ENCODE data around the gene C2CD5.

The C2CD5 gene

DNA sequence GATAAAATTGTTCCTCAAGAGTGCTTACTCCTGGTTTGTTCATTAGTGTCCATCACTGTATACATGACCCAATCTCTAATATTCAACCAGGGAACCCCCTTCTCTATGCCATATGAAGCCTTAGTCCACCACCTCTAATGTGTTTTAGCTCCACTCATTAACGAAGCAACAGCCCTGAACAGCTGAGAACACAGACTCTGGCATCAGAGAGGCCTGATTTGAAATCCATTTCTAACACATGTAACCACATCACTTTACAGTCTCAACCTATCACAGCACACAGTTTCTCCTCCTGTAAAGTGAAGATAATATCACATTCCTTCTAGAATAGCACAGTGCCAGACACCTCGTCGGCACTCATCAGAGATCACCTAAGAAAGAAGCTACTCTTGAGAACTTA, 64.3 kb downstream of the C2CD5 start:
- in situ Hi-C loops (cut with MboI; ENCODE audit: low sequenced_read_pairs), result no loop called here

DNA sequence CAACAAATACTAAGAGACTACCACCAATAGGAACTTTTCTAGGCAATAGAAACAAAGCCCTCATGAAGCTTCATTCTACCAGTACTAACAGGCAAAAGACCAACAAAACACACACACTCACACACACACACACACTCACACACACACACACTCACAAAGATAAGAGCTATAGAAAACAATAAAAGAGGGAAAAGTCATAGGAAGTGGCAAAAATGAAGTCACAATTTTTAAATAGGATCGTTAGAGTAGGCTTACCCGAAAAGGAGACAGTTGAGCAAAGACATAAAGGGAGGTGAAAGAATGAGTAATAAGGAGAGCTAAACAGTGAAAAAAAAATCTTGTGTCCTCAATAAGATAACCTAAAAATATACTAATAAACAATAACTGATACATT, 66.5 kb downstream of the C2CD5 start:
- in situ Hi-C loops (cut with MboI; ENCODE audit: low sequenced_read_pairs), result no loop called here

DNA sequence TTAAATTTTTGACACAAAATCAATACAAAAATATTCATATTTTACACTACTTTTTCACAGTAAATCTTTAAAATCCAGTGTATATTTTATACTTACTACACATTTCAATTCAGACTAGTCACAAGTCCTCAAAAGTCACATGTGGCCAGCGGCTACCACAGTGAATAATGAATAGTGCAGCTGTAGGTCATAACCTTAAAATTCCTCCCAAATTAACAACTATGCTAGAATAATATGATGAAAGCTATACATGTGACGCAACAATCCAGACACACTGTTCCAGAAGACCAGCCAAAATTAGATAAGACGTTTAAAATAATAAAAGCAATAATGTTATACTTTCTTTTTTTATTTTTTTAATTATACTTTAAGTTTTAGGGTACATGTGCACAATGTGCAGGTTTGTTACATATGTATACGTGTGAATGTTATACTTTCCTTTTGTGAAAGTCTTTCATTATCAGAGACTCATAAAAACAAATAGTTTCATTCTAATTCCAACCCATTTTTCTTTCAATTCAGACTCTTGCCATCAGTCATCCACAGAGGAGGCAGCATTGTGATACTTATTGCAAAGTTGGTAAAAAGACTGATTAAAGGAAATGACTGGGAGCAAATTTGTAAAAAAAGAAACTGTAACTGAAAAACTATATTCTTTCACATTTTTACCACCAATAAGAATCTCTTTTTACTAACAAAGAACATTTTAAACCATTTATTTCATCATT, 67.0 kb downstream of the C2CD5 start:
- in situ Hi-C loops (cut with MboI; ENCODE audit: low sequenced_read_pairs), result no loop called here

DNA sequence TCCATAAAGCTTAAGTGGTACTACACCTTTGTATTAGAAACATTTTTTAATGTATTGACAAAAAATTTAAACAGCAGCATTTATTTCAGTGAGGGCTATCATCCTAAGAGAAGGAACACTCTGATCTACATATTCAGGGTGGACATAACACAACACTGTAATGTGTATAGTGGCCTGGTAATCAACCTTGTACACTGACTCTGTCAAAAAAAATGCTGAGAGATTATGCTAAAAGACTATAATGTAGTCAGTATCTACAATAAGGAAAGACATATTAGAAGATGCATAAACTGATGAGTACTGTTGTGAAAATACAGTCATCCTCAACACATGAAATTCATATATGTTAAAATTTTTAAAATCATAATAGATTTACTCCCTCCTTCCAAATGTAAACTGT, 68.2 kb downstream of the C2CD5 start:
- in situ Hi-C loops (cut with MboI; ENCODE audit: low sequenced_read_pairs), result no loop called here

DNA sequence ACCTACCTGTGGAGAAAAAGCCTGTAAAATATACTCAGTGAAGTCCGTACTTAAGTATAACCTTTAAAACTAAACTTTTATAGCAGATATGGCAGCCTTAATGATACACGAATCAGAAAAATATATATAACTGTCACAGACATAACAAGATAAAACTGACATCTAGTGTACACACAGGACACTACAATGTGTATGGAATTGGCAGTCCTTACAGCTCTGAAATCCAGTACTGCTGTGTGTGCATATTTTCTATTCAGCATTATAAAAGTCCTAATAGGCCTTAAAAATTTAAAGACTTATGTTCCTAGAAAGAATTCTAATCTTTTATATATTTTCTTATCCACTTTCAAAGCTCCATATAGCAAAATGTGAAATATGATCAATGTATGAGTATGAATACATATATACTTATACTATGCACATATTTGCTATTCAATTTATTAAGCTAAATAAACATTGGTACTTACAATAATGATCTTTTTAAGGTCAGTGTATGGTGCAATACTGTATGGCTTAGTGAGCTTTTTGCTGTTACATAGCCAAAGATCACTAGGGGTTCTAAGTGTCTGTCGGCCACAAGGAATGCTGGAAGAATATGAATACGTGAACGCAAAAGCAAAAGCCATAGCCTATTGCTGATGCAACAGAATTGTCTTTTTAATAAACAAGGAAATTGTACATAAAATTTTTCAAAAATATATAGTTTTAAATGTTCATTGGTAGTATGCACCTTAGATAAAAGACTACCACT, 69.2 kb downstream of the C2CD5 start:
- in situ Hi-C loops (cut with MboI; ENCODE audit: low sequenced_read_pairs), result no loop called here

DNA sequence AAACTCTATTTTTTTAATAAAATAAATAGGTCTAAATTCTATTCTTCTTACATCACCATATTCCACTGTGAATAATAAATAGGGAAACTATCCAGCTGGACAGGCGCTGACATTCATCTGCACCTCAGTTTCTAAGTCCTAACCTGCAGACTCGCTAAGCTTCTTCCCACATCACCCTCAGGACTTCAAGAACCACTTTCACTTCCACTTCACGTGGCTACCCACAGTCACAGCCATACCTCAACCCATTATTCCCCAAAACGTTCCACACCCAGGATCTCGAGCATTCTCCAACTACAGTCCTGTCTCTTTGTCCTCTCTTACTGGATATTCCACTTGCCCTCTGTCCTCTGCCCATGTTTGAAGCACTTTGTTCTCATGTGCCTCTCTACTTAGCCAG, 71.1 kb downstream of the C2CD5 start:
- in situ Hi-C loops (cut with MboI; ENCODE audit: low sequenced_read_pairs), result no loop called here

DNA sequence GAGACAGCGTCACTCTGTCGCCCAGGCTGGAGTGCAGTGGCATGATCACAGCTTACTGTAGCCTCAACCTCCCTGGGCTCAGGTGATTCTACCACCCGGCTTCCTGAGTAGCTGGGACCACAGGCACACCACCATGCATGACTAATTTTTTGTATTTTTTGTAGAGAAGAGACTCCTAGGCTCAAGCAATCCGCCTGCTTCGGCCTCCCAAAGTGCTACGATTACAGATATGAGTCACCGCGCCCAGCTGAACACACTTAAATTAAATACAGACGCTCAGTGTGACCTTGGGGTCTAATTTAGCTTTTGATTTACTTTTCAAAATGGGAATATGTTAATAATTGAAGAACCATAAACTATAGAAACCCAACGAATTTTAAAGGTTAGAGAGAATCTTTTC, 77.2 kb downstream of the C2CD5 start:
- in situ Hi-C loops (cut with MboI; ENCODE audit: low sequenced_read_pairs), result no loop called here

DNA sequence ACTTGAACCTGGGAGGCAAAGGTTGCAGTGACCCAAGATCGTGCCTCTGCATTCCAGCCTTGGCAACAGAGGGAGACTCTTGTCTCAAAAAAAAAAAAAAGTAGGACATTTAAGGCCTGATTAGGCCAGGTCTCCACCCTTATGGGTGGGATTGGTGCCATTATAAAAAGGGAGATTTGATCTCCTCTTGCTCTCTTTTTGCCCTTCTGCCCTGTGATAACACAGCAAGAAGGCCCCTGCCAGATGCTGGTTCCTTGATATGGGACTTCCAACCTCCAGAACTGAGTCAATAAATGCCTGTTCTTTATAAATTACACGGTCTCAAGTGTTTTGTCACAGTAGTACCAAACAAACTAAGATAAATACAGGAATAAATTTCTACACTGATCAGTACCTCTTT, 81.0 kb downstream of the C2CD5 start:
- in situ Hi-C loops (cut with MboI; ENCODE audit: low sequenced_read_pairs), result no loop called here

DNA sequence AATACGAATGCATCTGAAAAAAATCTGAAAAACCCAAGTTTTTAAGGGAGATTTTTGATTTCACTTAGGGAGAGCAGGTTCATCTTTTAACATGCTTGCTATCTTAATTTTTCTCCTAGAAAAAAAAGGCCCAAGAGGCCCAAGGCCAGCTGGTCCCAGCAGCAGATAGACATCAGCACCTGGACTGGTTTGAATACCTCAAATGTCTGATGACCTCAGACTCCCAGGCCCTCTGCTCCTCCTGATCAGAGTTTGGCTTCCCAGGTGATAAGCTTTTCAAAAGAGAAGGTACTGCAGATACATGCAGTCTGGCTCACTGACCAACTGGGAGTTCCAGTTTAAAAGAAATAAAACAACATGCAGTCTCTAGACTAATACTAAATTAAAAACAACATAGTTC, 82.6 kb downstream of the C2CD5 start:
- in situ Hi-C loops (cut with MboI; ENCODE audit: low sequenced_read_pairs), result no loop called here

DNA sequence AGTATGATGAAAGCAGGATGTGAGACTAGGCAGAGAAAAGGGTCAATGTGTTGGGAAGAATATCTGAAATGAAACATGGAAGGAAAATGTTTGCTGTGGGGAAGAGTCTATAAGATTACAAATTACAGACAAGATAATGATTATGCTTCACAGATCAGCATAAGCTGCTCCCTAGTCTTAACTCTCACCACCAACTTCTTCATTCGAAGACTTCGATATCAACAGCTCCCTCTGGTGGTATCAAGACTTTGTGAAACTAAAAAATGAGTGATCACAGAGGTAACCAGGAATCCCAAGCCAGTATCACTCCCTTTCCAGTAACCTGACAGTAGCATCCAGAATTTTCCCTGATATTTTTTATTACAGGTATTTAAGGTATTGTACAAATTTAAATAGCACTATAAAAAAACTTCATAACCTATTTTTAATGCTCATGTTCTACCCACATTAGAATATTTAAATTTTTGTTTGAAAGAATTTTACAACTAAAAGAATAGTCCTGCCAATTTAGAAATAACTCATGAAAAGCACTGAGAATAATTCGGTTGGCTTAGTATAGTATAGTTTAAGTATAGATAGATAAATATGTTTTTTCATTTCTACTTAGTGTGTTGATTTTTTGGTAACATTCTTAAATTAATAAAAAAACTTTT, 84.4 kb downstream of the C2CD5 start:
- in situ Hi-C loops (cut with MboI; ENCODE audit: low sequenced_read_pairs), result no loop called here

DNA sequence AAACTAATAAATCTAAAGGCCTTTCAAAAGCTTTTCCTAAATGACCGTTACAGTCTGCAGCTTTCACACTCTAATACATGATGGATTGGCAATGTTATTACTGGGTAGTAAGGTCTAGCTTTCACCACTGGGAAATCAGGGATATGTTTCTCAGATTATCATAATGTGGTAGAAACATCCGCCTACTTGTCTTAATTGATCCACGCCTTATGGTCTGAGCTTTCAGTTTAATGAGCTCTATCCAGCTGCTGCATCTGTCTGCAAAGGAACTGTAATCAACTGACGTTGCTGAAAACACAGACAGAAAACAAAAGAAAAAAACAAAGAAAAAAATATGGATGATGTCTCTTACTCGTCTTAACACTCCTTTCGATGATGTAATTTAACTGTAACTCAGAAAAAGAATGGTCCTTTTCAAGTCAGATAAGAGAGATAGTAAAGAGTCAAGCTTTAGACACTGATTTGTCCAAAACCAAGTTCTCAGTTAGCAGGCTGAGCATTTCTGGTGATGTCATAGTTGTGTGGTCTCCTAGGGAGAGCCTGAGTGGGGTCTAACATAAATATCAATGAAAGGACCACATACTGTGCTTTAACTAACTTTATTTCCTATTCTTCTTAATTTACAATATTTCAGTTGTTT, 85.9 kb downstream of the C2CD5 start:
- in situ Hi-C loops (cut with MboI; ENCODE audit: low sequenced_read_pairs), result no loop called here

DNA sequence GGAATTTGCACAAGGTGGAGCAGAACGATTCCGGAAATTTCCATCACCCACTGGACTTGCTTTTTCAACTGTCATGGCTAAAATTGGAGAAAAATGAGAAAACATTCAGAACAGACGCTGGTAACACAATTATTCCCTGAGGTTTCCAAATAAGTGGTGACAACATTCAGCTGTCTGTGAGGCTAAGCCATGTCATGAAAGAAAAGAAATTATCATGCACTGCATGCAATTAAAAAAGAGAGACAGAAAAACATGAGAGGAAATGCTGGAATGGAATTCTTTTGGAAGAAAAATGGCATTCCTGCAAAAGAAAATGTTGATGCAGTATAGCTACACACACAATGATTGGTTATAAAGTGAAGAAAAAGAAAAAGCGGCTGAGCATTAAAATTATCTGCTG, 87.3 kb downstream of the C2CD5 start:
- in situ Hi-C loops (cut with MboI; ENCODE audit: low sequenced_read_pairs), result no loop called here

DNA sequence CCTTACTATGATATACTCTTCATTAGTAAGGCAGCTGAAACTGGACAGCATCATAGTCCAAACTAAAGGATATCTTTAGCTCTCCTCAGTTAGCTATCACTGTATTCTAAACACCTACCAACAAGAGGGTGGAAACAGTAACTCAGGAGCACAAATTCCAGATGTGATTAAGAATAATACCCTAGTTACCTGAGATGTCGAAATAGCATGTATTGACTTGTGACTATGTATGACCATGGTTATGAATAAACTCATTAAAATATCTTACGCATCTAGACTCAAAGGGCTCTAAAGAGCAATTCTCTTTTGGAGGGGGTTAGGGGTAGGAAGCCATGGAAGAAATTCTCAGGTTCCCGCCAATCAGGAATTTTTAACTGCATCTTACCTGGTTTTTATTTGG, 90.8 kb downstream of the C2CD5 start:
- in situ Hi-C loops (cut with MboI; ENCODE audit: low sequenced_read_pairs), result no loop called here

DNA sequence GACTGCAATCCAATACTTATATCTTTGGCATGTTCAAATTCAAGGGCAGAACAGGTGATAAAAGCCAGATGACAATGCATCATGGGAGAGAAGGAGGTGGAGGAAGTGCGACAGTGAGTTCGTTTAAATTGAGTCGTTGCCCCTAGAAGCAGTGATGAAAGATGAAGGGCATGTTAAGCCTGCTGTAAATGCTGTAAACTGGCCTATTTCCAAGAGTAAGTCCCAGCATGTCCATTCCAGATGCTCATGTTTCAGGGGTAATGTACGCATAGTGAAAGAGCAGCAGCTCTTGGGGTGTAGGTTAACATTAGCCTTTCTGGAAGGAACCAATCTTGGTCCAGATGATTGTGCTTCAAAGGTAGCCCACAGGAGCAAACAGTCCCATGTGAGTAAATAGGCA, 97.1 kb downstream of the C2CD5 start:
- in situ Hi-C loops (cut with MboI; ENCODE audit: low sequenced_read_pairs), result loop anchor here (25.0 kb wide), 1 partner anchor 360 kb away; no protein-coding TSS in a partner anchor

DNA sequence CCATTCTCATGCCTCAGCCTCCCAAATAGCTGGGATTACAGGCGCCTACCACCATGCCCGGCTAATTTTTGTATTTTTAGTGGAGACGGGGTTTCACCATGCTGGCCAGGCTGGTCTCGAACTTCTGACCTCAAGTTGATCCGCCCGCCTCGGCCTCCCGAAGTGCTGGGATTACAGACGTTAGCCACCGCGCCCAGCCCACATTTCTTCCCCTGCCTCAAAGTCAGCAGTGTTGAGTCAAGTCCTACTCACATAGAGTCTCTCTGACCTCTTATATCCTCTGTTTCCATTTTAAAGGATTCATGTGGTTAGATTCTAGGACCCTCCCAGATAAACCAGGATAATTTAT, 100.1 kb downstream of the C2CD5 start:
- in situ Hi-C loops (cut with MboI; ENCODE audit: low sequenced_read_pairs), result loop anchor here (25.0 kb wide), 1 partner anchor 357 kb away; no protein-coding TSS in a partner anchor

DNA sequence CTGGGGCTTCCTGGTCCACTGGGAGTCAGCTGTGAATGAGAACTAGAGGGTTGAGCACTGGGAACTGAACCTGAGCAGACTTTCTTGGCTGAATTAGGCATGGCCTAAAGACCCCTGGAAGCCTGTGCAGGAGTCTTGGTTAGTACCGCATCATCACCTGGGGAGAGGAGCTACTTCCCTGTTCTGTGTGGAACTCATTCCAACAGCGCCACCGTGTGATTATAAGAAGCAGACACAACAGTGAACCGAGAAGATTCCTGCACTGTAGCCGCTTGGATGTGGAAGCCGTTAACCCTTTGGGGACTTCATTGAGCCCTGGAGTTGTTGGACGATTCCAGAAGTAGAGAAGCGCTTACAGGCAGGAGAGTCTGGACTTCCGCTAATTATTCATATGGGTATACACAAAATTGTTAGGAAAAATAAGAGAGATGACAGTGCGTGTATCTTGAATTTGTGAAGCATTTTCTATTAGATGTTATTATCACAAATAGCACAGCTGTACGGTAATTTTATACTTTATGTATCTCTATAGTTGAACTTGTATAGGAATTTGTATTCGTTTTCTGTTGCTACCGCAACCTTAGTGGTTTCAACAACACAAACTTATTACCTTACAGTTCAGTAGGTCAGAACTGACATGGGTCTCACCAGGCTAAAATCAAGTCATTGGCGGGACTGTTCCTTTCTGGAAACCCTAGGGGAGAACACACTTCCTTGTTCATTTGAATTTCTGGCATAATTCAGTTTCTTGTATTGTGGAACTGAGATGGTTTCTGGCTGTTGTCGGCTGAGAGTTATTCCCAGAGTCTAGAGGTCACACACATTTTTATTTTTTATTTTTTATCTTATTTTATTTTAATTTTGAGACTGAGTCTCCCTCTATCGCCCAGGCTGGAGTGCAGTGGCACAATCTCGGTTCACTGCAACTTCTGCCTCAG, 100.7 kb downstream of the C2CD5 start:
- in situ Hi-C loops (cut with MboI; ENCODE audit: low sequenced_read_pairs), result loop anchor here (25.0 kb wide), 1 partner anchor 356 kb away; no protein-coding TSS in a partner anchor

DNA sequence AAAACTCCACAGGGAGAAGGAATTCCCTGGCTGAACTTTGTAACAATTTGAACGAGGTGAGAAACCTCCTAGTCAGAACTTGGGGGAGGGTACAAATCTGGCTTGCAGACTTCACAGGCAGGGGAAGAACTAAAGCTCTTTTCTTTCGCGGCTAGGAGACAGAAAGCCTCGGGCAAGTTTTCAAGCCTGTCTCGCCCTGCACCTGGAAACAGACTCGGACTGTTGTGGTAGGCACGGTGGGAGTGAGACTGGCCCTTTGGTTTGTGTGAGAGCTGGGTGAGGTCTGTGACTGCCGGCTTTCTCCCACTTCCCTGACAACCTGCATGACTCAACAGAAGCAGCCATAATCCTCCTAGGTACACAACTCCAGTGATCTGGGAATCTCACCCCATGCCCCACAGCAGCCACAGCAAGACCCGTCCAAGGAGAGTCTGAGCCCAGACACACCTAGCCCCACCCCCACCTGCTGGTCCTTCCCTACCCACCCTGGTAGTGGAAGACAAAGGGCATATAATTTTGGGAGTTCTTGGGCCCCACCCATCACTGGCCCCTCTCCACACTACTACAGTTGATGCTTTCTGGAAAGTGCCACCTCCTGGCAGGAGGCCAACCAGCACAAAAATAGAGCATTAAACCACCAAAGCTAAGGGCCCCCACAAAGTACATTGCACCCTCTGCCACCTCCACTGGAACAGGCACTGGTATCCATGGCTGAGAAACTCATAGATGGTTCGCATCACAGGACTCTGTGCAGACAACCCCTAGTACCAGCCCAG, 107.1 kb downstream of the C2CD5 start:
- in situ Hi-C loops (cut with MboI; ENCODE audit: low sequenced_read_pairs), result loop anchor here (25.0 kb wide), 1 partner anchor 350 kb away; no protein-coding TSS in a partner anchor

DNA sequence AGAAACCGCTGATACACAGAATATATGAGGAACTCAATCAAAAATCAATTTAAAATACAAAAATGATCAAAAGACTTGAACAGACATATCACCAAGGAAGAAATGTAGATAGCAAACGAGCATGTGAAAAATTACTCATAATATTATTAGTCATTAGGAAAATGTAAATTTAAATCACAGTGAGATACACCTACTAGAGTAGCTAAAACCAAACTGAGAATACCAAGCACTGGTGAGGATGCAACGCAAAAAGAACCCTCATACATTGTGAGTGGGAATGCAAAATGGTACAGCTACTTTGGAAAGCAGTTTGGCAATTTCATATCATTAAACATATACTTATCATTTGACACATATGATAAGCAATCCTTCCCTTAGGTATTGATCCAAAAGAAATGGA, 108.8 kb downstream of the C2CD5 start:
- in situ Hi-C loops (cut with MboI; ENCODE audit: low sequenced_read_pairs), result loop anchor here (25.0 kb wide), 1 partner anchor 348 kb away; no protein-coding TSS in a partner anchor

DNA sequence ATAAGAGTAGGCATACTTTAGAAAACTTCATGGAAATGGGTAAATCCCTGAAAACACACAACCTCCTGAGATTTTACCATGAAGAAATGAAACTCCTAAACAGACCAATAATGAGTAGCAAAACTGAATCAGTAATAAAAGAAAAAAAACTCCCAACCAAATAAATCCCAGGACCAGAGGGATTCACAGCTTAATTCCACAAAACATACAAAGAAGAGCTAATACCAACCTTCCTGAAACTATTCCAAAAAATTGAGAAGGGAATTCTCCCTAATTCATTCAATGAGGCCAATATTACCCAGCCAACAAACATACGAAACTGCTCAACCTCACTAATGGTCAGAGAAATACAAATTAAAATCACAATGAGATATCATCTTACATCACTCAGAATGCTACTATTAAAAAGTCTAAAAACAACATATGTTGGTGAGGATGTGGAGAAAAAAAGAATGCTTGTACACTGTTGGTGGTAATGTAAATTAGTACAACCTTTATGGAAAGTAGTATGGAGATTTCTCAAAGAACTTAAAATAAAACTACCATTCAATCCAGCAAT, 112.6 kb downstream of the C2CD5 start:
- in situ Hi-C loops (cut with MboI; ENCODE audit: low sequenced_read_pairs), result loop anchor here (25.0 kb wide), 1 partner anchor 344 kb away; no protein-coding TSS in a partner anchor
